ENCODE measurements around the gene LYSMD3.
"Not testable (repeated sequence)": the region's sequence is repeated elsewhere in the genome, so short reads cannot be mapped to it uniquely, and the experiment has no call there.

The LYSMD3 gene

GRCh38 chr5:90529194-90529938 lies at the start of gene LYSMD3:
Gene LYSMD3, minus strand, starts transcription at chr5:90529584. Its CDS starts 4,295 bp downstream, at chr5:90525289.
- peak; percentile 93 for DNase-seq

DNA sequence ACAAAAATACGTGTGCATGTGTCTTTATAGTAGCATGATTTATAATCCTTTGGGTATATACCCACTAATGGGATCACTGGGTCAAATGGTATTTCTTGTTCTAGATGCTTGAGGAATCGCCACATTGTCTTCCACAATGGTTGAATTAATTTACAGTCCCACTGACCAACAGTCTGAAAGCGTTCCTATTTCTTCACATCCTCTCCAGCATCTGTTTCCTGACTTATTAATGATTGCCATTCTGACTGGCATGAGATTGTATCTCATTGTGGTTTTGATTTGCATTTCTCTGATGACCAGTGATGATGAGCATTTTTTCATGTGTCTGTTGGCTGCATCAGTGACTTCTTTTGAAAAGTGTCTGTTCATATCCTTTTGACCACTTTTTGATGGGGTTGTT lies 47.2 kb upstream of the LYSMD3 start:
- not testable (repeated sequence) for DNase-seq

DNA sequence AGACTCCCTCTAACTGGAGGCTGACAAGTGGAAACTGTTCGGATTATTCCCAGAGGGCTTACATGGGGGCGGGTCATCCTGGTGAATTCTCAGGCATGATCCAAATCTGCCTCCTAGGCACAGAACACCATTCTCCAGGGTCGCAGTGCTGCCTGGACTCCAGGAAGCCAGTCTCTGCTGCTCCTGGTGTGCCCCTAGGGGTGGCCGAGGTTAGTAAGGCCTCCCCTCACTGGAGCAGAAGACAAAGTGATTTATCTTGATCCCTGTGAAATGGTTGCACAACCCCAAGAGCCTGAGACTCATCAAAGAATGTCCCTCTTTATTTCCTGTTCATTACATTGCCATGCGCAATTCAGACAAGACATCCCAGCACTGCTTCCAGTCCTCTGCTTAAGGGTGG lies 46.3 kb upstream of the LYSMD3 start:
- no peak for DNase-seq

GRCh38 chr5:90571147-90571773 lies 41.9 kb upstream of the LYSMD3 start:
- DNase-seq: no peak

GRCh38 chr5:90570034-90570433 lies 40.6 kb upstream of the LYSMD3 start:
- no peak for DNase-seq

DNA sequence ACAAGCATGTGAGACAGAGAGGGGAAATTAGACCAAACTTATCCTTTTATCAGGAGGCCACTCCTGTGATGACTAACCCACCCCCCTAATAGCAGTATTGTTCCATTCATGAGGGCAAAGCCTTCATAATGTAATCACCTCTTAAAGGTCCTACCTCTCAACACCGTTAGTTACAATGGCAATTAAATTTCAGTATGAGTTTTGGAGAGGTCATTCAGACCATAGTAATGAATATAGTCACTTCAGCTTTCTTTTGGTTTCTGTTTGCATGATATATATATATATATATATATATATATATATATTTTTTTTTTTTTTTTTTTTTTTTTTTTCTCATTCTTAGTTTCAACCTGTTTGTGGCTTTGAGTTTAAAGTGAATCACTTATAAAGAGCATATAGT lies 39.7 kb upstream of the LYSMD3 start:
- DNase-seq: no peak

- DNase-seq: no peak
Measured at GRCh38 chr5:90565491-90565890, 36.1 kb upstream of the LYSMD3 start.

- peak; percentile 24 for DNase-seq
Measured at GRCh38 chr5:90563108-90563507, 33.7 kb upstream of the LYSMD3 start.

DNA sequence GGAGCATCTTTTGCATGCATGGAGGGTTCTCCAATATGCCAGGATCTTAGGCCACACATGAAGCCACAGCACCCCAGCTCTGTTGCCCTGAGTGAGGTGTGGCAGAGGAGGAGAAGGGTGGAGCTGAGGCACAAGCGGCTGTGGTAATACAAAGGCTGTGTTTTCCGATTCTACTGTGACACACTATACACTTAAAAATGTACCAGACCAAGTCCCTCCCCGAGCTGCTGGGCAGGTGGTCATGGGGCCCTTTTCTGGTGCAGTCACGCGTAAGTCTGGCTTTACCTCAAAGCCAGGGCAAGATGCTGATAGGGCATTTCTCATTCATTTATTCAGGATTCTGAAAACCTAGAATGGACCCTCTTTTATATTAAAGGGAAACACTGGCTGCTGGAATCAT lies 33.0 kb upstream of the LYSMD3 start:
- no peak for DNase-seq

GRCh38 chr5:90561766-90562165 lies 32.4 kb upstream of the LYSMD3 start:
- no peak for DNase-seq

GRCh38 chr5:90560771-90561170 lies 31.4 kb upstream of the LYSMD3 start:
- DNase-seq: no peak

GRCh38 chr5:90558344-90559192 lies 29.2 kb upstream of the LYSMD3 start, which contains the start of gene ADGRV1:
Gene ADGRV1, plus strand, starts transcription at chr5:90558797. Its CDS starts 99 bp downstream, at chr5:90558896.
- peak; percentile 96 for DNase-seq

DNA sequence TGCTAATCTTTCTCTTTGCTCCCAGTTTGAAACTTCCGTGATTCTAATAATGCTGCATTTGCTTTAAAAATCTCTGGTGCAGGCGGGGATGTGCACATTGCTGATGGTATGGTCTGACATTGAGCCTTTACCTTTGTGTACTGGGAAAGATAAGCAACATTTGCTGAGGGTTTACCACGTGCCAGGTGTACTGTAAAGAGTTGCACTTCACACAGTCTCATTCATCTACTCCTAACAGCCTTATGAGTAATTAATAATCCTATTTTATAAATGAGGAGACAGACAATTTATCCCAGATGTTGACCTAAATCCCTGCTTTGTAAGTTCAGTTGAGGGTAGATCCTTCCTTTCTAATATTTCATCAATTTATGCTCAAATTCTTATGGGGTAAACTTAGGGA lies 28.5 kb upstream of the LYSMD3 start:
- no peak for DNase-seq

DNA sequence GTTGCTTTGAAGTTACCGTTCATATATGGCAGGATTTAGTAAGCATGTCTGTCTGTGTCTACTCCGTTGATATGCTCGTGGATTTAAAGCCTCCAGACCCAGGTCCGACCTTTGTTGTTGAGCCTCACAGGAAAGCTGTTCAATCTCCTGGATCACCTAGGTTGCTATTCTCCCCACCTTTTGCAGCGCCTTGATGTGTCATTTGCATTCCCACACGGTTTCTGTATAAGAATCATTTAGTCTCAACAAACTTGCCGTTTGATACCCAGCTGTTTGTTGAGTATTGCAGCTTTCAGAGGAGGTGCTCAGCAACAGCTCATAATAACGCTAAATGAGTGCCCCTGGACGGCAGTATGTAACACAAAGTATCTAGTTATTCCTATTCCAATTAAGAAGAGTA lies 28.0 kb upstream of the LYSMD3 start:
- no peak for DNase-seq

DNA sequence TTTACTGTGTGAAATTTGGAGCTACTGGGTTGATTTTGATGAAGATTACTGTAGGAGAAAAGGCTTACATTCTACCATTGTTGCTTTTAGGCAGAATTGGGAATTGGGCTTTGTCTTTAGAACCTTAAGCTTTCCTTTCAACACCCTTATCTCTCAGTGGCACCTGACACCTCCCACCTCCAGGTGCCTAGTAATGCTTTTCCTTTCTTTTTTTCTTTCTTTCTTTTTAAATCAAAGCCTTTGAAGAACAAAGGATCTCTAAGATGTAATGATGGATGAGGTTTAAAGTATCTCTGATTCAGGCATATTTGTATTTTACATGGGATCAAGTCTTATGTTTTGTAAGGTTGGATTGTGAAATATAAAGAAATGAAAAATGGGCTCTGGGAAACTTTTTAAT lies 26.3 kb upstream of the LYSMD3 start:
- DNase-seq: no peak

DNA sequence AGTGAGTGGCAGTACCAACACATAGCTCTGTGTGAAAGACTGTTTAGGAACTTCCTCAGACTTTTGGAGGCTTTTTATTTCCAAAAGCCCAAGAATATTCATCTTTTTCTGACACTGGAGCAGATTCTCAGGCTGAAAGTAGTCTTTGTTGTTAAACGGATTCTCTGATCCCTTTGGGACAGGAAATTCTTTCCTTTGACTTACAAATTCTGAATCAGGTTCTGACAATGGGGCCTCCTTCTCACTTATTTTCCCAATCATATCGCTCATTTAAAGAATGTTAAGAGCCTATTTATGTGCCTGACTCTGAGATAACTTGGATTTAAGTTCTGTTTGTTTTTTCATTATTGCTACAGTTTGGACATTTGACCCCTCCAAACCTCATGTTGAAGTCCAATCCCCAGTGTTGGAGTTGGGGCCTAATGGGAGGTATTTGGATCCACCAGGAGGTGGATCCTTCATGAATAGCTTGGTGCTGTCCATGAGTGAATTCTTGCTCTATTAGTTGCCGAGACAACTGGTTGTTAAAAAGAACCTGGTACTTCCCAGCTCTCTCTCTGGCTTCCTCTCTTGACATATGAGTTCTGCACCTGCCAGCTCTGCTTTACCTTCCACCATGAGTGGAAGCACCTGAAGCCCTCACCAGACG lies 25.1 kb upstream of the LYSMD3 start:
- DNase-seq: no peak

DNA sequence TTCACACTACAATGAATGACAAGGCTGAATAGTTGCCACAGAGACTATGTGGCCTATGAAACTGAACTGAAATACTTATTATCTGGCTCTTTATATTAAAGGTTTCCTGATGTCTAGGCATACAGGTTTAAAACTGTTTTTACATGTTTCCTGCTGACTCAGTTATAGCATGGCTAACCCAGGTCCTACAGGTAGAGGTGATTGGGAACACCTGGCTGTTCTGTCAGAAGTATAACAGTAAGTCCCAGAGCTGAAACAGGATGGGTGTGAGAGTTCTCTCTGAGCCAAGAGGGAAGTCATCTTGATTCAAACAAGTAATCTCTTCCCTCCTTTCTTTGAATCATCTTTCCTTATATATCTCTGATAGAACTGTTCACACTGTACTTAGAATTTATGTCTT lies 24.3 kb upstream of the LYSMD3 start:
- no peak for DNase-seq

- DNase-seq: no peak
Measured at GRCh38 chr5:90551376-90551775, 22.0 kb upstream of the LYSMD3 start.

DNA sequence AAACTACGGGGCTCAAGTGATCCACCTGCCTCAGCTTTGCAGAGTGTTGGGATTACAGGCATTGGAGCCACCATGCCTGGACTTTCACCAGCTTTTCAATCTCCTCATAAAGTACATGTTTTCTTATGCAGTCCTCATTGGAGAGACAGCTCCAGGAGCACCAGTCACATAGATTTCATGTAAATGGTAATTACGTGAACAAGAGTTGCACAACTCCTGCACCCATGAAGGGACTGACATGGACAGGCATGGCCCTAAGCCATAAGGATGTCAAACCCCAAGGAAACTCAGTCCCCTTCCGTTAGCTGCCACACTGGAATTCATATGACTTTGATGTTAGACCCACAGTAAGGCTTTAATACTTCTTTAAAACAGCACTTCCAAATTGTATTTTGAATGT lies 21.6 kb upstream of the LYSMD3 start:
- DNase-seq: no peak

DNA sequence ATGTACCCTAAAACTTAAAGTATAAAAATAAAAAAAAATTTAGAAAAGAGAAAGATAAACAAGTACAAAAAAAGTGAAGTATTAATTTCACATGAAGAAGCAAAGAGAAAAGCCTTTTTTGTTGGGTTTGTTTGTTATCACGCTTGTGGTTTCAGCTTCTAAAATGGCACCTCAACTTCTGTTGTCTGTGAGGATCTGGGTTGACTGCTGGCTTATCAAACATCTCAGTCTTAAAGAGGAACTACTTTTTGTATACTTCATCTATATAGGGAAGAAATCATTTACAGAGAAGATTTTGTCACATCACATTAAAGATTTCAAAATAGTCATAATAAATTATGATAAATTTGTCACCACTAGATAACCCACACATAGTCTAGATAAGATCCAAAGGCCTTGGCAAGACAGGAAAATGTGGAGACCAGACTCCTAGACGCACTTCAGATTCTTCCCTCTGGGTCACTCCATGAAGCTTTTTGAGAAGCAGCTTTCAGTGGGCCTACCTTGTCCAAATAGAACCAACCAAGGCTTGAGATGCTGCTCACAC lies 20.4 kb upstream of the LYSMD3 start:
- DNase-seq: no peak

DNA sequence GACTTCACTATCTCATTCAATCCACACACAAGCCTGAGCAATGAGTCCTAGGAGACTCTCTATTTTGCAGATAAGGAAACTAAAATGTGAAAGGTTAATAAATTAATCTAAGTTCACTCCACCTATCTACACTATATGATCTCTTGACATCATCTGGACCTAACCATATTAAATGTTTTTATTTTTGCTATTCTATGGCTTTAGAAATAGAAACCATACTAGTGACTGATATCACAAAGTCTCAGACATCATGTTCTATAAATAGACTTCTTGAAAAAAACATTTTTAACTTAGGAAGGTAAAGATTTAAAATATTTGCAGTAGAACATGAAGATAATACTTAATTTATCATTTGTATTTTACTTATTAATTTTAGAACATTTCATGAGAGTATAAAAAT lies 19.8 kb upstream of the LYSMD3 start:
- no peak for DNase-seq

- peak; percentile 12 for DNase-seq
Measured at GRCh38 chr5:90548069-90548593, 18.7 kb upstream of the LYSMD3 start.

Data from retina (tissue), 1 donor.